A549 (cell line): ENCODE results near the gene LCOR. TPM values are rescaled to one million over a fixed set of nuclear protein-coding genes. Genes with fewer than 3 reads are reported as not detected.
A peak's percentile ranks its signal among the peaks of the same experiment; 100 is the strongest.

Source experiments
- ATAC-seq, 2 experiments: fragments of 200-7000 bp in 1 of 2; fragments of >200 bp in 1 of 2; cut with Nextera tagmentation in 1 of 2; cut with Tn5 transposase in 1 of 2; 3 replicates each; pipeline versions ENCODE4 v1.8.0 to v1.9.1; 2018 to 2020; ENCODE audit warnings: mild to moderate bottlenecking in 1 of 2, moderate library complexity in 1 of 2
- CTCF ChIA-PET: fragments of 300-600 bp; sonication (Branson Sonifier 250); formaldehyde crosslinking; extraction: SDS; loops from one replicate; lab custom pipeline; 2021; ENCODE audit warnings: antibody characterized with exemption, inconsistent platforms; lab: Yijun Ruan, JAX
- POLR2A ChIA-PET: fragments of 350-600 bp; formaldehyde crosslinking; extraction: SDS; loops from one replicate; lab custom pipeline; 2021; ENCODE audit warnings: antibody characterized with exemption, inconsistent platforms; lab: Yijun Ruan, JAX
- DNase-seq, 2 experiments: peaks; one replicate each; pipeline versions ENCODE4 v3.0.0 to v3.0.0-alpha.2; 2011 to 2016; ENCODE audit warnings: low read depth in 1 of 2, low spot score in 1 of 2
- FAIRE-seq: peaks from 2 replicates; lab custom pipeline; 2011; peaks lifted over from hg19 to GRCh38; lab: Jason Lieb, UNC
- H3K27ac ChIP-seq, 2 experiments: fragments of >200 bp; sonication (Bioruptor Twin); formaldehyde crosslinking; 3 replicates each; pipeline ENCODE4 v1.5.1; 2016 to 2017
- H3K4me1 ChIP-seq: fragments of >200 bp; sonication (Bioruptor Twin); formaldehyde crosslinking; 3 replicates; pipeline ENCODE4 v1.6.1; 2016
- H3K4me2 ChIP-seq: fragments of >200 bp; sonication (Bioruptor Twin); formaldehyde crosslinking; 3 replicates; pipeline ENCODE4 v1.6.1; 2016
- H3K4me3 ChIP-seq: fragments of >200 bp; sonication (Bioruptor Twin); formaldehyde crosslinking; 3 replicates; pipeline ENCODE4 v1.5.1; 2016
- H3K9me3 ChIP-seq: fragments of >200 bp; sonication (Bioruptor Twin); formaldehyde crosslinking; 3 replicates; pipeline ENCODE4 v1.6.1; 2016
- BHLHE40 ChIP-seq: IDR thresholded peaks from 2 replicates; pipeline ENCODE4 v1.6.1; 2012; ENCODE audit warnings: low read depth, low read length, inconsistent platforms
- CBX2 ChIP-seq: fragments of 200-600 bp; sonication (generic); IDR thresholded peaks from 2 replicates; pipeline ENCODE4 v1.6.1; 2016; ENCODE audit warnings: low read depth, mild to moderate bottlenecking, borderline replicate concordance
- CBX8 ChIP-seq: fragments of 200-600 bp; sonication (generic); IDR thresholded peaks from 2 replicates; pipeline ENCODE4 v1.6.1; 2016
- CEBPB ChIP-seq, 2 experiments: fragments of >200 bp in 1 of 2; sonication (Bioruptor Twin) in 1 of 2; formaldehyde crosslinking in 1 of 2; IDR thresholded peaks; 2 replicates each; pipeline ENCODE4 v1.6.1; 2012 to 2016
- CHD4 ChIP-seq: fragments of 200-600 bp; sonication (generic); IDR thresholded peaks from 2 replicates; pipeline ENCODE4 v1.6.1; 2016; ENCODE audit warnings: antibody characterized with exemption, mild to moderate bottlenecking, borderline replicate concordance
- EHF ChIP-seq: fragments of 250-450 bp; sonication (Bioruptor Pico); IDR thresholded peaks from 2 replicates; pipeline ENCODE4 v1.5.0; 2020; ENCODE audit warnings: mild to moderate bottlenecking
- ELK1 ChIP-seq: fragments of 150-350 bp; IDR thresholded peaks from 2 replicates; pipeline ENCODE4 v1.6.1; 2014; ENCODE audit warnings: low read depth, mild to moderate bottlenecking, low read length
- HES2 ChIP-seq: fragments of >200 bp; sonication (Bioruptor Twin); formaldehyde crosslinking; IDR thresholded peaks from 2 replicates; pipeline ENCODE4 v1.6.1; 2016
- HEYL ChIP-seq: fragments of 250-450 bp; sonication (Bioruptor Pico); IDR thresholded peaks from 2 replicates; pipeline ENCODE4 v1.8.0; 2021; ENCODE audit warnings: mild to moderate bottlenecking, moderate library complexity
- KDM5A ChIP-seq: fragments of 200-600 bp; sonication (generic); IDR thresholded peaks from 2 replicates; pipeline ENCODE4 v1.6.1; 2016; ENCODE audit warnings: antibody characterized with exemption, mild to moderate bottlenecking
- MAZ ChIP-seq: fragments of 150-350 bp; IDR thresholded peaks from 2 replicates; pipeline ENCODE4 v1.6.1; 2014; ENCODE audit warnings: antibody characterized with exemption, low read depth, low read length, borderline replicate concordance
- MYC ChIP-seq: IDR thresholded peaks from 2 replicates; pipeline ENCODE4 v1.6.1; 2012; ENCODE audit warnings: mild to moderate bottlenecking, inconsistent platforms, low read length, improper control_type of control experiment, borderline replicate concordance
- NPAS2 ChIP-seq: fragments of 250-450 bp; sonication (Bioruptor Pico); IDR thresholded peaks from 2 replicates; pipeline ENCODE4 v1.8.0; 2022; ENCODE audit warnings: mild to moderate bottlenecking, moderate library complexity, borderline replicate concordance
- PBX3 ChIP-seq: IDR thresholded peaks from 2 replicates; pipeline ENCODE4 v1.6.1; 2012
- PHF8 ChIP-seq: fragments of 200-600 bp; sonication (generic); IDR thresholded peaks from 2 replicates; pipeline ENCODE4 v1.6.1; 2016; ENCODE audit warnings: low read depth, mild to moderate bottlenecking, antibody characterized with exemption, moderate library complexity, borderline replicate concordance
- POLR2AphosphoS2 ChIP-seq: conservative IDR thresholded peaks from 2 replicates; pipeline ENCODE4 v1.6.1; 2012; ENCODE audit warnings: low read length, improper control_type of control experiment, inconsistent platforms
- RARB ChIP-seq: fragments of 250-450 bp; sonication (Bioruptor Pico); IDR thresholded peaks from 2 replicates; pipeline ENCODE4 v1.8.0; 2021; ENCODE audit warnings: mild to moderate bottlenecking, moderate library complexity
- RCOR1 ChIP-seq: fragments of 150-350 bp; IDR thresholded peaks from 2 replicates; pipeline ENCODE4 v1.6.1; 2014; ENCODE audit warnings: antibody characterized with exemption, low read length, low read depth
- RNF2 ChIP-seq: fragments of 200-600 bp; sonication (generic); IDR thresholded peaks from 2 replicates; pipeline ENCODE4 v1.6.1; 2016; ENCODE audit warnings: low read depth, mild to moderate bottlenecking, antibody characterized with exemption, moderate library complexity, borderline replicate concordance
- ZSCAN20 ChIP-seq: fragments of 250-450 bp; sonication (Bioruptor Pico); IDR thresholded peaks from 2 replicates; pipeline ENCODE4 v1.8.0; 2022; ENCODE audit warnings: mild to moderate bottlenecking, moderate library complexity
- WGBS: methylation state at CpG from one replicate; pipeline ENCODE4 v1.1.6; 2017; ENCODE audit errors: missing lambda C conversion rate; 5-methylcytosine and 5-hydroxymethylcytosine counted together
- polyA plus RNA-seq, 4 experiments: library from polyadenylated mRNA; depleted of rRNA in 3 of 4; stranded (reverse); fragments of >200 nt; fragmentation: RNase III in 1 of 4; extraction: RNeasy Plus Mini Kit Qiagen cat#74134 plus additional on column Dnase treatment in 1 of 4; gene quantifications; 2 replicates in 3 of 4; 3 replicates in 1 of 4; pipeline ENCODE4 v1.2.3, GENCODE V29; 2011 to 2017
- TF ChIP-seq, protein P1 (sequence below): fragments of >200 bp; sonication (Bioruptor Twin); formaldehyde crosslinking; IDR thresholded peaks from 3 replicates; pipeline ENCODE4 v1.5.1; 2016
- TF ChIP-seq, protein P2 (sequence below): fragments of 250-450 bp; sonication (Bioruptor Pico); IDR thresholded peaks from 2 replicates; pipeline ENCODE4 v1.5.0; 2020; ENCODE audit warnings: low read depth, mild to moderate bottlenecking, moderate library complexity
- TF ChIP-seq, protein P3 (sequence below): fragments of >200 bp; sonication (Bioruptor Twin); formaldehyde crosslinking; IDR thresholded peaks from 3 replicates; pipeline ENCODE4 v1.6.1; 2016

The LCOR gene
- polyA plus RNA-seq, 2 of the 4 experiments (the other 2 are of a cell fraction), result 4.8 to 17.6 TPM

- TF ChIP-seq POLR2AphosphoS2 (no peak), PHF8 (no peak), KDM5A (no peak), CEBPB (IDR thresholded peaks at IDR 0.05) (no peak), CHD4 (no peak), BHLHE40 (no peak), RARB (CRISPR knock-in tag) (no peak), HEYL (no peak)
These were observed 175.3 kb downstream of the LCOR start (continued) for GRCh38 chr10:97007417-97007816.

- WGBS, result 40% methylated on average over 3 of the region's 4 CpGs
- TF ChIP-seq CBX2, result no peak
- TF ChIP-seq, protein P1, sequence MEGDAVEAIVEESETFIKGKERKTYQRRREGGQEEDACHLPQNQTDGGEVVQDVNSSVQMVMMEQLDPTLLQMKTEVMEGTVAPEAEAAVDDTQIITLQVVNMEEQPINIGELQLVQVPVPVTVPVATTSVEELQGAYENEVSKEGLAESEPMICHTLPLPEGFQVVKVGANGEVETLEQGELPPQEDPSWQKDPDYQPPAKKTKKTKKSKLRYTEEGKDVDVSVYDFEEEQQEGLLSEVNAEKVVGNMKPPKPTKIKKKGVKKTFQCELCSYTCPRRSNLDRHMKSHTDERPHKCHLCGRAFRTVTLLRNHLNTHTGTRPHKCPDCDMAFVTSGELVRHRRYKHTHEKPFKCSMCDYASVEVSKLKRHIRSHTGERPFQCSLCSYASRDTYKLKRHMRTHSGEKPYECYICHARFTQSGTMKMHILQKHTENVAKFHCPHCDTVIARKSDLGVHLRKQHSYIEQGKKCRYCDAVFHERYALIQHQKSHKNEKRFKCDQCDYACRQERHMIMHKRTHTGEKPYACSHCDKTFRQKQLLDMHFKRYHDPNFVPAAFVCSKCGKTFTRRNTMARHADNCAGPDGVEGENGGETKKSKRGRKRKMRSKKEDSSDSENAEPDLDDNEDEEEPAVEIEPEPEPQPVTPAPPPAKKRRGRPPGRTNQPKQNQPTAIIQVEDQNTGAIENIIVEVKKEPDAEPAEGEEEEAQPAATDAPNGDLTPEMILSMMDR, result no peak
- TF ChIP-seq POLR2AphosphoS2, result no peak
- no peak for TF ChIP-seq EHF (CRISPR knock-in tag)
- no peak for TF ChIP-seq CHD4
- TF ChIP-seq CEBPB (IDR thresholded peaks at IDR 0.05), result no peak
- TF ChIP-seq ELK1, result no peak
- Histone ChIP-seq H3K4me2 (no peak overlapping the region), H3K4me1 (no peaks in the 10 kb centered on the region), H3K4me3 (no peak overlapping the region), H3K27ac (no peak overlapping the region), H3K9me3 (peaks cover 10% of the 10 kb centered on the region; the same call in 2 of the 3 replicates)
- ATAC-seq (peak; percentile 35 to 47; a peak in 4 of 6 replicates), DNase-seq (no peak), FAIRE-seq (no peak)
- ChIA-PET POLR2A (interaction anchor here (0.5 kb wide), 1 partner anchor 250 kb away, joined by 3 read pairs; no protein-coding TSS in a partner anchor), CTCF (interaction anchor here (0.6 to 4.7 kb wide), 4 partner anchors 10 to 370 kb away, joined by 4 to 24 read pairs (median 15); no protein-coding TSS in a partner anchor)
These were observed 178.7 kb downstream of the LCOR start for GRCh38 chr10:97010695-97011206.

DNA sequence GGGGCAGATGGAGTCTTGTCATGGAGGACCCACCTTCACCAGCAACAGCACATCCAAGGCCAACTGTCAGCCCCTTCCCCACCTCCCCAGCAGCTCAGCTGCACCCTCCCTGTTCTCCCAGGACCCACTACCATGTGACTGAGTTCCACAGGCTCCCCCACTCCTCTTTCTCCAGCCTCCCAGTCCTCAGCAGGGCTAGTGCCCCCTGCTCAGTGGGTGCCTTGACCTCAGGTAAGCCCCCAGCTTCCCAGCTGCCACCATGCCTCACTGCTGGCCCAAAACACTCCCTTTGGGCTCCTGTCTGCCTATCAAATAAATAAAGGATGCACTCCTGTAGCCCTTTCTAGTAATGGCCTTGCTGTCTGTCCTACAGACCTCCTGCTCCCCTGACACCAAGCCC, 179.3 kb downstream of the LCOR start:
- TF ChIP-seq HEYL (no peak), PBX3 (no peak), ZSCAN20 (CRISPR knock-in tag) (no peak), MYC (no peak), CBX8 (no peak), POLR2AphosphoS2 (no peak), RCOR1 (no peak), HES2 (no peak), MAZ (no peak), KDM5A (no peak), RNF2 (no peak), NPAS2 (no peak)
- TF ChIP-seq, protein P1, result no peak
- TF ChIP-seq, protein P2, sequence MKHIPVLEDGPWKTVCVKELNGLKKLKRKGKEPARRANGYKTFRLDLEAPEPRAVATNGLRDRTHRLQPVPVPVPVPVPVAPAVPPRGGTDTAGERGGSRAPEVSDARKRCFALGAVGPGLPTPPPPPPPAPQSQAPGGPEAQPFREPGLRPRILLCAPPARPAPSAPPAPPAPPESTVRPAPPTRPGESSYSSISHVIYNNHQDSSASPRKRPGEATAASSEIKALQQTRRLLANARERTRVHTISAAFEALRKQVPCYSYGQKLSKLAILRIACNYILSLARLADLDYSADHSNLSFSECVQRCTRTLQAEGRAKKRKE (CRISPR knock-in tag), result no peak
- TF ChIP-seq, protein P3, sequence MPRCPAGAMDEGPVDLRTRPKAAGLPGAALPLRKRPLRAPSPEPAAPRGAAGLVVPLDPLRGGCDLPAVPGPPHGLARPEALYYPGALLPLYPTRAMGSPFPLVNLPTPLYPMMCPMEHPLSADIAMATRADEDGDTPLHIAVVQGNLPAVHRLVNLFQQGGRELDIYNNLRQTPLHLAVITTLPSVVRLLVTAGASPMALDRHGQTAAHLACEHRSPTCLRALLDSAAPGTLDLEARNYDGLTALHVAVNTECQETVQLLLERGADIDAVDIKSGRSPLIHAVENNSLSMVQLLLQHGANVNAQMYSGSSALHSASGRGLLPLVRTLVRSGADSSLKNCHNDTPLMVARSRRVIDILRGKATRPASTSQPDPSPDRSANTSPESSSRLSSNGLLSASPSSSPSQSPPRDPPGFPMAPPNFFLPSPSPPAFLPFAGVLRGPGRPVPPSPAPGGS, result no peak
- TF ChIP-seq, all 56 proteins: peak for 0
- FAIRE-seq, result no peak

More for the DNA sequence above, 179.3 kb downstream of the LCOR start:
- H3K4me1 ChIP-seq, result no peaks in the 10 kb centered on the region
- peaks cover 10% of the 10 kb centered on the region; the same call in 2 of the 3 replicates for H3K9me3 ChIP-seq
- H3K4me2 ChIP-seq, result no peak overlapping the region
- no peak overlapping the region for H3K27ac ChIP-seq
- DNase-seq (no peak), ATAC-seq (no peak; a peak in 1 of 6 replicates)
- ChIA-PET CTCF (interaction anchor here (0.6 to 4.7 kb wide), 4 partner anchors 10 to 370 kb away, joined by 4 to 24 read pairs (median 15); no protein-coding TSS in a partner anchor), POLR2A (no interaction called here)
- no peak overlapping the region for H3K4me3 ChIP-seq
